Measurements from ENCODE around the gene NME4.

DNA sequence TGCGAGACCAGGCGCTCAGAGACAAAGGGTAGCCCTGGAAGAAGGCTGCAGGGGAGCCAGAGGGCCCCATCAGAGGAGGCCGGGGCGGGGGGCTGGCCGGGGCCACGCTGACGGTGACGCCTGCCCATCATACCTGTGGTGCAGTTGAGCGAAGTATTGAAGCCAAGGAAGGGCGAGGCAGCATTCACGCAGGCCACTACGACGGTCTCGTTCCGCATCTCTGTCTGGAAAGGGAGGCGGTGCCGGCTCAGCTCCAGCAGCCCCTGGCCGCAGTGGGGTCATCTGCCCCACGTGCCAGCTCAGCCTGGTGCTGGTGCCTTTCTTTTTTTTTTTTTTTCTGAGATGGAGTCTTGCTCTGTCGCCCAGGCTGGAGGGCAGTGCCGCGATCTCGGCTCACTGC, 21.8 kb upstream of the NME4 start:
- TF ChIP-seq, protein P1, sequence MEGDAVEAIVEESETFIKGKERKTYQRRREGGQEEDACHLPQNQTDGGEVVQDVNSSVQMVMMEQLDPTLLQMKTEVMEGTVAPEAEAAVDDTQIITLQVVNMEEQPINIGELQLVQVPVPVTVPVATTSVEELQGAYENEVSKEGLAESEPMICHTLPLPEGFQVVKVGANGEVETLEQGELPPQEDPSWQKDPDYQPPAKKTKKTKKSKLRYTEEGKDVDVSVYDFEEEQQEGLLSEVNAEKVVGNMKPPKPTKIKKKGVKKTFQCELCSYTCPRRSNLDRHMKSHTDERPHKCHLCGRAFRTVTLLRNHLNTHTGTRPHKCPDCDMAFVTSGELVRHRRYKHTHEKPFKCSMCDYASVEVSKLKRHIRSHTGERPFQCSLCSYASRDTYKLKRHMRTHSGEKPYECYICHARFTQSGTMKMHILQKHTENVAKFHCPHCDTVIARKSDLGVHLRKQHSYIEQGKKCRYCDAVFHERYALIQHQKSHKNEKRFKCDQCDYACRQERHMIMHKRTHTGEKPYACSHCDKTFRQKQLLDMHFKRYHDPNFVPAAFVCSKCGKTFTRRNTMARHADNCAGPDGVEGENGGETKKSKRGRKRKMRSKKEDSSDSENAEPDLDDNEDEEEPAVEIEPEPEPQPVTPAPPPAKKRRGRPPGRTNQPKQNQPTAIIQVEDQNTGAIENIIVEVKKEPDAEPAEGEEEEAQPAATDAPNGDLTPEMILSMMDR (IDR thresholded peaks at IDR 0.05), result no peak
- TF ChIP-seq EZH2 (IDR thresholded peaks at IDR 0.05; ENCODE audit: borderline replicate concordance, insufficient read depth, low read depth, low read length, poor library complexity, severe bottlenecking), result no peak
